A204.1 (cell line): Measurements from ENCODE around the gene ETV7.
"Not testable (repeated sequence)": the region's sequence is repeated elsewhere in the genome, so short reads cannot be mapped to it uniquely, and the experiment has no call there.

ENCODE experiments used
- FAIRE-seq: peaks from 2 replicates; lab custom pipeline; 2012; peaks lifted over from hg19 to GRCh38; lab: Jason Lieb, UNC

ETV7 gene

GRCh38 chr6:36387440-36388303, at the start of gene ETV7:
ETV7 (minus strand) TSS chr6:36387669; CDS start chr6:36387541, 128 bp downstream.
- FAIRE-seq, result no peak

- no peak for FAIRE-seq
Measured at GRCh38 chr6:36436466-36436865, 49.0 kb upstream of the ETV7 start.

- no peak for FAIRE-seq
Measured at GRCh38 chr6:36432151-36432671, 44.7 kb upstream of the ETV7 start.

GRCh38 chr6:36431197-36431596, 43.7 kb upstream of the ETV7 start:
- FAIRE-seq, result no peak

DNA sequence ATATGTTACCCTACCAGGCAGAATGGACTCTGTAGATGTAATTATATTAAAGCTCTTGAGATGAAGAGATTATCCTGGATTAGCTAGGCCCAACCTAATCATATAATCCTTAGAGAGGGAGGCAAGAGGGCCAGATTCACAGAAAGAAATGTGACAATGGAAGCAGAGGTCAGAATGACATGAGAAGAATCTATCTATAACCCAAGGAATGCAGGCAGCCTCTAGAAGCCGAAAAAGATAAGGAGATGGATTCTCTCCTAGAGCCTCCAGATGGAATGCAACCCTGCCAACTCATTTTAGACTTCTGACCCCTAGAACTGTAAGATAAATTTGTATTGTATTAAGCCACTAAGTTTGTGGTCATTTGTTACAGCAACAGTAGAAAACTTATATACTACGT, 42.9 kb upstream of the ETV7 start:
- no peak for FAIRE-seq

GRCh38 chr6:36428911-36429310, 41.4 kb upstream of the ETV7 start:
- FAIRE-seq, result no peak

GRCh38 chr6:36426622-36427021, 39.2 kb upstream of the ETV7 start:
- FAIRE-seq, result no peak

DNA sequence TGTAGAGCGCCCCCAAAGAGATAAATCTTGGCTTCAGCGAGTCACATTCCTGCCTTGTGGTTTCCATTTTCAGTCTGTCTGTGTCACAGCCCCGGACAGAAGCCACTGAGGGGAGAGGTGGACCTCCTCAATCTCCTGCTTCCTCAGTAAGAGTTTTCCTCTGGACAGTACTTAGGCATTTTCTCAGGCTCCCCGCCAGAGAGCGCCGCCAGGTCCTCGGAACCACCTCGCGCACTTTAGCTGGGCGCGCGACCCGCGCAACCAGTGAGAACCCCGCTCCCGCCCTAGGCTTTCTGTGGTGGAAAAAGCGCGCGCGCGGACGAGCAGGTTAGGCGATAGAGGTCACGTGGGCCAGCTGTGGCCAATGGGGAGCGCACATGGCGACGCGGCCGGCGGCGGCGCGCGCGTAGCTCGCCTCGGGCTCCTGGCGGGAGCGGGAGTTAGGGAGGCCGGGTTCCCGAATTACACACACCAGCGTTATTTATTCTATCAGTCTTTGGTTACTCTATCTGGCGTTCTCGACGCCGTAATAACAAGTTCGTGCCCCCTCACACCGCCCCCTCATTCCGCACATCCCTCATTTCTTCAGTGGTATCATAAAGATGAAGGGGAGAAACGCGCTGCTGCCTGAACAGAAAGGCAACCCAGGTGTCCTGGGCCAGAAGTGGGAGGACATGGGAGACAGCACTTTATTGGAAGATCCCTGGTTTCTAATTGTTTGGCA, 35.8 kb upstream of the ETV7 start:
- FAIRE-seq, result peak; percentile 89

GRCh38 chr6:36422714-36423100, 35.2 kb upstream of the ETV7 start:
- FAIRE-seq, result no peak

GRCh38 chr6:36419310-36419709, 31.8 kb upstream of the ETV7 start:
- FAIRE-seq, result no peak

- no peak for FAIRE-seq
Measured at GRCh38 chr6:36418558-36418957, 31.1 kb upstream of the ETV7 start.

DNA sequence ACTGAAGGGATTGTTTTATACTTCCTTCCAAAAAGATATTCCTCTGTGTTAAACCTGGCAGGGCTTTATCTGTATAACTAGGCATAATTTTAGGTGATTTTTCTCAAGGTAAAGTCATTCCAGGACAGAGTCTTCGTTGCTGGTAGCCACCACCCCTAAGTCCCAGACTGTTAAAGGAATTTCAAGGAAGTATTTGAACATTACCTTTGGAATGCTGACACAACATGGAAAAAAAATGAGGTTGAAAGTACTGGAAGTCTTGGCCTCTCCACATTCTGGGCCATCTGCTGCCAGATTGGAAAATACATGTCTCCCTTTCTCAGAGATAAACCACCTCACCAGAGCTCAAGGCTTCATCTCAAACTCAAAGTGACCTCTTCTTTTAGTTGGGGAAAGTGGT, 27.0 kb upstream of the ETV7 start:
- FAIRE-seq, result no peak

DNA sequence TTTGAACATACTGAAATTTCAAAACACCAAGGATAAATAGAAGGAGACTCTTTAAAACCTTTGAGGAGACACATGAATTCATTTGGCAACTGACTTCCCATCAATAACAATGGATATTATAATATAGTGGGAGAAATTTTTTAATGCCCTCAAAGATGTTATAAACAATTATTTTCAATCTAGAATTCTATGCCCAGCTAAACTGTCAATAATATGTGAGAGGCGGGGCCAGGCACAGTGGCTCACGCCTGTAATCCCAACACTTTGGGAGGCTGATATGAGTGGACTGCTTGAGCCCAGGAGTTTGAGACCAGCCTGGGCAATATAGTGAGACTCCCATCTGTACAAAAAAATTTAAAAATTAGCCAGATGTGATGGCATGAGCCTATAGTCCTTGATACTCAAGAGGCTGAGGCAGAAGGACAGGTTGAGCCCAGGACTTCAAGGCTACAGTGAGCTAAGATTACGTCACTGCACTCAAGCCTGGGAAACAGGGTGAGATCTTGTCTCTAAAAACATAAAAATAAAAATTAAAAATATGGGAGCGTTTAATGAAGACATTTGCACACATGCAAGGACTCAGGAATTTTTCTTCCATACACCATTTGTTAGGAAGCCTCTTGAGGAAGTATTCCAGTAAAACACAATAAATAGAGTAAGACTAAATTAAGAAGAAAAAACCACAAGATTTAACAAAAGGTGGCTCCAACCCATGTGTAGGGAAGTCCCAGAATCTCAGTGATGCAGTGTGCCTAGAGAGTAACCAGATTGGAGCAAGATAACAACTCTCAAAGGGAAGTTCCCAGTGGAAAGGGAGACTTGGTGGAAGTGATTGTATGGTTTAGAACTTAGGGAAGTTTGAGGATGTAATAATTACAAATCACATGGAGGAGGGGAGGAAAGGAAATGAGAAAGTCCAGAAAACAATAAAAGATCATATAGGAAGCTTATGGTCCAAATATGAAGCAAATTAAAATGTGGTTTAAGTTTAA, 26.3 kb upstream of the ETV7 start:
- FAIRE-seq, result no peak

GRCh38 chr6:36409718-36410117, 22.2 kb upstream of the ETV7 start:
- not testable (repeated sequence) for FAIRE-seq

- FAIRE-seq, result no peak
Measured at GRCh38 chr6:36404164-36404563, 16.7 kb upstream of the ETV7 start.

- no peak for FAIRE-seq
Measured at GRCh38 chr6:36402481-36402880, 15.0 kb upstream of the ETV7 start.

DNA sequence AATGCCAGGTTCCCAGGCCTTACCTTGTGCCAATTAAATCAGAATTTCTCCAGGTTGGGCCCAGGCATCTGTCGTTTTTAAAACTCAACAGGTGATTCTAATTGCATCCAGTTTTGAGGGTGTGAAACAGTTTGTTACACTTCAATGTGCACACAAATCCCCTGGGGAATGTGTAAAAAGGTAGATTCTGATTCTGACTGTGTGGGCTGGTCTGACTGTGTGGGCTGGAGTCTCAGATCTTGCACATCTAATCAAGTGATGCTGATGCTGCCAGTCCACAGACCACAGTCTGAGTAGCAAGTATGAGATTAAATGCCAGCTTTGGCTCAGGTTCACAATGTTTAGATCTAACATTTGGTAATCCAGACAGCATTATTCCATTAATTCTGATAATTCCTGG, 12.5 kb upstream of the ETV7 start:
- FAIRE-seq, result no peak

DNA sequence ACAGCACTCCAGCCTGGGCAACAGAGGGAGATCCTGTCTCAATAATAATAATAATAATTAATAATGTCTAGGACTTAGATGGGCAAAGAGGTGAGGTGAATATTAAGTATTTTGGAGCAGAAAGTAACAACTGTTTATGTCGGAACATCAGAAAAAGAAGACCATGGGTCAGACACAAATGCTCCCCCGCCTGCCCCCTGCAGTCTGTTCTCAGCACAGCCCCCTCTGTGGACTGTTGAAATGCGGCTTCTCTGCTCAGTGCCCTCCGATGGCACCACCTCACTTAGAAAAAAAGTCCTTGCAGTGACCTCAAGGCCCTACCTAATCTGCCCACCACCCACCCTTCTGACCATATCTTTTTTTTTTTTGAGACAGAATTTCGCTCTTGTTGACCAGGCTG, 5.2 kb upstream of the ETV7 start:
- FAIRE-seq, result no peak

GRCh38 chr6:36389353-36389752, 1.9 kb upstream of the ETV7 start:
- no peak for FAIRE-seq

DNA sequence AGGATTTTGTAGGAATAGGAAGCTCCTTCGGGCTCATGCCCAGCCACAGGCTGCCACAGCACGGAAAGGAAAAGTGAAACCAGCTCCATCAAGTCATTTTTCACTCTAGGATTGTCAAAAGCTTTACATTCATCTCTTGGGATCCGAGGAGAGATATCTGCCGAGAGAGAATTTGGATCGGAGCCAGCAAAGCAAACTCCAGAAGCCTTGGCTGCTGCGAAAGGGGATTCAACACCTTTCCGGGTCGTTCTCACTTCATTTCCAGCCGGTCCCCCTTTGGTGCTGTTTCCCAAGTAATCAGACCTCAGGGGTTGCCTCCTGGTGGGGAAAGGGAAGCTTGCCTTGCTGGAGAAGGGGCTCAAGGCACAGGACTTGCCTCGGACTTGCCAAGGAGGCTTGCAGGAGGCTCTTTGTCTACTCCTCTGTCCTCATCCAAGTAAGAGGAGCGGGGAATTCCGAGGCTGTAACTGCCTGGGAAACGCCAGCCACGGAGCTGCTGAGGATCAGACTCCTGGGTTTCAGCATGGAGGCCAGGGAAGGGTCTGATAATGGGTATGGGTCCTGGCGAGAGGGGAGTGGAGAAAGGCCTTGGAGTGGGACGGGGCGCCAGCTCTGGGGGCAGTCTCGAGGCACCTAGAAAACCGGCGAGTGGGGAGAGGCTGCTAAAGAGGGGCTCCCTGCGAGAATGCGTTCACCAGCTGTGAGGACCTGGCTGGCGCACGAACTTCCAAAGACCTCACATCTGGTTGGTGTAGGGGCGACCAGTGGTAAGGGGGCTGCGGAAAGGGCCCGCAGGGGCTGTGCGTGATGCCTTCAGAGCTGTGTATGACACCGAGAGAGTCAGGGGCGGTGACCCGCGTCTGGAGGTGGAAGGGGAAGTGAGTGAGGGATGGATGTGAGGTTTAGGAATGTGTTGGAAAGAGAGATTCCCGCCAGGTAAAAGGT, 702 bp downstream of the ETV7 start:
- FAIRE-seq, result no peak

DNA sequence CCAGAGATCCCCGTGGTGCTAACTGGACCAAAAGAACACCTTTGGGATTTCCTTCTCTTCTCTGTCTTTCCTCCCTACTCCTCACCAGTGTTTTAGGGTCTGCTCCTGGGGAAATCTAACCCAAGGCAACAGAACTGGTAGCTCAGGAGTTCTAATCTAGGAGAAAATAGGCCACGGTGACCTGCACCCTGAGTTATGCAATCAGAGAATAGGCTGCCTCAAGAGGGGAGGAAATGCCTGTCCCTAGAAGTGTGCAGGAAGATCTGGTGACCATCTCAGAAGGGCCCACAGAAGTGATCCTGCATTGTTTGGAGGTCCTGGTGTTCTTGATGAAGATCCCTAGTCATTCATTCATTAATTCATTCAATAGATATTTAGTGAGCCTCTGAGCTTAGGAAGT, 3.4 kb downstream of the ETV7 start:
- FAIRE-seq, result no peak
